Measurements from ENCODE around the gene CCR6.

CCR6 gene

GRCh38 chr6:167103041-167103891 lies 19.6 kb upstream of the CCR6 start:
- no peak for TF ChIP-seq POLR2AphosphoS5 (IDR thresholded peaks at IDR 0.05; ENCODE audit: low read depth)
- TF ChIP-seq REST (IDR thresholded peaks at IDR 0.05; ENCODE audit: insufficient replicate concordance, low read depth) = no peak
- no peak for TF ChIP-seq CTCF (IDR thresholded peaks at IDR 0.05; ENCODE audit: insufficient read depth, low read length)
- TF ChIP-seq SPI1 (IDR thresholded peaks at IDR 0.05; ENCODE audit: borderline replicate concordance, low read depth) = no peak
- TF ChIP-seq GABPA (IDR thresholded peaks at IDR 0.05; ENCODE audit: low read depth) = no peak
- no peak for DNase-seq (ENCODE audit: low read depth in 1 of 2, low spot score in 1 of 2)
- no peak overlapping the region for H3K27ac ChIP-seq (replicated peaks)
- H3K27me3 ChIP-seq (ENCODE audit: insufficient read depth, poor library complexity, severe bottlenecking) = no peaks in the 10 kb centered on the region
- no peak overlapping the region for H3K4me3 ChIP-seq (replicated peaks; ENCODE audit: insufficient read depth, low read length)

GRCh38 chr6:167104388-167104787 lies 18.5 kb upstream of the CCR6 start:
- H3K27me3 ChIP-seq (ENCODE audit: insufficient read depth, poor library complexity, severe bottlenecking) = no peaks in the 10 kb centered on the region
- TF ChIP-seq SPI1 (IDR thresholded peaks at IDR 0.05; ENCODE audit: borderline replicate concordance, low read depth) (no peak), POLR2AphosphoS5 (IDR thresholded peaks at IDR 0.05; ENCODE audit: low read depth) (no peak), REST (IDR thresholded peaks at IDR 0.05; ENCODE audit: insufficient replicate concordance, low read depth) (no peak), CTCF (IDR thresholded peaks at IDR 0.05; ENCODE audit: insufficient read depth, low read length) (no peak), GABPA (IDR thresholded peaks at IDR 0.05; ENCODE audit: low read depth) (no peak)
- no peak overlapping the region for H3K27ac ChIP-seq (replicated peaks)
- no peak for DNase-seq (ENCODE audit: low read depth in 1 of 2, low spot score in 1 of 2)
- no peak overlapping the region for H3K4me3 ChIP-seq (replicated peaks; ENCODE audit: insufficient read depth, low read length)

- Histone ChIP-seq H3K4me3 (replicated peaks; ENCODE audit: insufficient read depth, low read length) (no peak overlapping the region), H3K27ac (replicated peaks) (no peak overlapping the region), H3K27me3 (ENCODE audit: insufficient read depth, poor library complexity, severe bottlenecking) (no peaks in the 10 kb centered on the region)
- TF ChIP-seq CTCF (IDR thresholded peaks at IDR 0.05; ENCODE audit: insufficient read depth, low read length) = no peak
- no peak for TF ChIP-seq GABPA (IDR thresholded peaks at IDR 0.05; ENCODE audit: low read depth)
- TF ChIP-seq POLR2AphosphoS5 (IDR thresholded peaks at IDR 0.05; ENCODE audit: low read depth) = no peak
- no peak for TF ChIP-seq SPI1 (IDR thresholded peaks at IDR 0.05; ENCODE audit: borderline replicate concordance, low read depth)
- no peak for TF ChIP-seq REST (IDR thresholded peaks at IDR 0.05; ENCODE audit: insufficient replicate concordance, low read depth)
- no peak for DNase-seq (ENCODE audit: low read depth in 1 of 2, low spot score in 1 of 2)
Observed at GRCh38 chr6:167105060-167105459, 17.8 kb upstream of the CCR6 start.
